K562 treated with DMSO at 1 percent for 48 hours (cell line): ENCODE data around the gene LGALS9B. TPM values are rescaled to one million over a fixed set of nuclear protein-coding genes. Genes with fewer than 3 reads are reported as not detected.

Experiments
- total RNA-seq: library from RNA; unstranded; fragments of 300-600 nt; gene quantifications from 2 replicates; pipeline ENCODE4 v1.2.3, GENCODE V29; 2022; ENCODE audit warnings: low replicate concordance; ENCODE audit errors: extremely low read depth

Gene LGALS9B
- not detected in 2 replicates for total RNA-seq

GRCh38 chr17:20467447-20467846, at the start of gene LGALS9B:
Gene LGALS9B, minus strand, starts transcription at chr17:20467539. Its CDS starts 69 bp downstream, at chr17:20467470.

Other genes with a start within 250 kb of the LGALS9B start
- gene CDRT15L2, start 112.2 kb upstream of the LGALS9B start, total RNA-seq: not detected in 2 replicates